Vagina (tissue), 2 donors: ENCODE measurements around the gene TMC1. TPM values are rescaled to one million over a fixed set of nuclear protein-coding genes. Genes with fewer than 3 reads are reported as not detected.

Source experiments
- DNase-seq, 2 donors: peaks; one replicate each; pipeline ENCODE4 v3.0.0-alpha.2; 2017; ENCODE audit errors: extremely low spot score in 2 of 2
- H3K27ac ChIP-seq: fragments of 200-600 bp; sonication (generic); one replicate; pipeline ENCODE4 v1.5.1; 2019
- H3K27me3 ChIP-seq: fragments of 200-600 bp; sonication (generic); one replicate; pipeline ENCODE4 v1.5.1; 2019
- H3K36me3 ChIP-seq, 2 donors: fragments of 200-600 bp; sonication (generic); one replicate each; pipeline ENCODE4 v1.5.1; 2017 to 2019
- H3K4me1 ChIP-seq: fragments of 200-600 bp; sonication (generic); one replicate; pipeline ENCODE4 v1.5.1; 2019
- H3K4me3 ChIP-seq, 2 donors: fragments of 200-600 bp; sonication (generic); 1 replicate in 1 of 2; 2 replicates in 1 of 2; pipeline ENCODE4 v1.5.1; 2016 to 2019
- H3K9me3 ChIP-seq: fragments of 200-600 bp; sonication (generic); one replicate; pipeline ENCODE4 v1.5.1; 2019
- POLR2A ChIP-seq, 2 donors: fragments of 450-650 bp; IDR thresholded peaks; one replicate each; pipeline ENCODE4 v1.6.1; 2017; ENCODE audit warnings: antibody characterized with exemption in 2 of 2, mild to moderate bottlenecking in 2 of 2, moderate library complexity in 2 of 2
- POLR2AphosphoS5 ChIP-seq, 2 donors: sonication (generic); formaldehyde crosslinking; IDR thresholded peaks; one replicate each; pipeline ENCODE4 v1.9.0; 2017; ENCODE audit warnings: antibody characterized with exemption in 2 of 2, mild to moderate bottlenecking in 2 of 2, low read depth in 1 of 2; ENCODE audit not compliant: insufficient read depth in 1 of 2
- intact Hi-C: fragments of 100-400 bp; cut with DNase I; formaldehyde crosslinking; loops from one replicate; pipeline ENCODE4 v1.15.1; 2023
- total RNA-seq: library from RNA; depleted of rRNA; stranded (reverse); fragments of >200 nt; gene quantifications from one replicate; pipeline ENCODE4 v1.2.3, GENCODE V29; 2016
- TF ChIP-seq, protein P1 (sequence below), 3 experiments: fragments of 450-650 bp in 2 of 3; fragments of 200-600 bp in 1 of 3; sonication (generic) in 1 of 3; IDR thresholded peaks; one replicate each; pipeline ENCODE4 v1.5.1; 2017 to 2019; ENCODE audit warnings: antibody characterized with exemption in 3 of 3, mild to moderate bottlenecking in 2 of 3, moderate library complexity in 2 of 3

The TMC1 gene
- total RNA-seq, 1 donor from 2014 or later = not detected

- Histone ChIP-seq H3K4me1 (peaks cover 17% of the 10 kb centered on the region), H3K27me3 (no peaks in the 10 kb centered on the region), H3K4me3 (no peak overlapping the region), H3K27ac (peak overlapping the region; percentile 25), H3K36me3 (no peaks in the 10 kb centered on the region), H3K9me3 (no peaks in the 10 kb centered on the region)
- DNase-seq = peak in 1 of 2 donors; percentile 94
- TF ChIP-seq POLR2AphosphoS5 (IDR thresholded peaks at IDR 0.05; ENCODE audit: insufficient read depth in 1 of 2, low read depth in 1 of 2) = no peak
- TF ChIP-seq, protein P1, sequence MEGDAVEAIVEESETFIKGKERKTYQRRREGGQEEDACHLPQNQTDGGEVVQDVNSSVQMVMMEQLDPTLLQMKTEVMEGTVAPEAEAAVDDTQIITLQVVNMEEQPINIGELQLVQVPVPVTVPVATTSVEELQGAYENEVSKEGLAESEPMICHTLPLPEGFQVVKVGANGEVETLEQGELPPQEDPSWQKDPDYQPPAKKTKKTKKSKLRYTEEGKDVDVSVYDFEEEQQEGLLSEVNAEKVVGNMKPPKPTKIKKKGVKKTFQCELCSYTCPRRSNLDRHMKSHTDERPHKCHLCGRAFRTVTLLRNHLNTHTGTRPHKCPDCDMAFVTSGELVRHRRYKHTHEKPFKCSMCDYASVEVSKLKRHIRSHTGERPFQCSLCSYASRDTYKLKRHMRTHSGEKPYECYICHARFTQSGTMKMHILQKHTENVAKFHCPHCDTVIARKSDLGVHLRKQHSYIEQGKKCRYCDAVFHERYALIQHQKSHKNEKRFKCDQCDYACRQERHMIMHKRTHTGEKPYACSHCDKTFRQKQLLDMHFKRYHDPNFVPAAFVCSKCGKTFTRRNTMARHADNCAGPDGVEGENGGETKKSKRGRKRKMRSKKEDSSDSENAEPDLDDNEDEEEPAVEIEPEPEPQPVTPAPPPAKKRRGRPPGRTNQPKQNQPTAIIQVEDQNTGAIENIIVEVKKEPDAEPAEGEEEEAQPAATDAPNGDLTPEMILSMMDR (IDR thresholded peaks at IDR 0.05) = no peak
- no peak for TF ChIP-seq POLR2A (IDR thresholded peaks at IDR 0.05)
- intact Hi-C loops = no loop called here
These were observed 36.1 kb downstream of the TMC1 start for GRCh38 chr9:72557549-72557948.

DNA sequence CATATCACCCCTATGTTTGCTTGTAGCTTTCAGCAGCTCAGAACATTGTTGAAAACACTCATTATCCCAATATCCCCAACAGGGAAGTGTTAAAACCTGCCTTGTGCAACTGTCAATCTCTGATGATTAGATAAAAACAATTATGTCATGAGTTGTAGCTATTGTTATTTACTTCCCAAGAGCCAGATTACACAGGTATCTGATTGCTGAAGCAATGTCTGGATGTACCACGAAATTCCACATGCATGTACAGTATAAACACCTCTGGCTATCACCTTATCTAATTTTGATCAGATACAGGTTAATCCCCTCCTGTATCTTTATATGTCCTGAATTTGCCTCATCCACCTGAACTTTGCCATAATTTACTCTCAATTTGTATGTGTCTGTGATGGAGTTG, 38.7 kb downstream of the TMC1 start:
- Histone ChIP-seq H3K27me3 (no peaks in the 10 kb centered on the region), H3K36me3 (no peaks in the 10 kb centered on the region), H3K4me1 (peaks cover 21% of the 10 kb centered on the region), H3K4me3 (no peak overlapping the region), H3K27ac (no peak overlapping the region), H3K9me3 (no peaks in the 10 kb centered on the region)
- DNase-seq = no peak
- intact Hi-C loops = no loop called here
- TF ChIP-seq, protein P1 (IDR thresholded peaks at IDR 0.05) = no peak
- no peak for TF ChIP-seq POLR2A (IDR thresholded peaks at IDR 0.05)
- no peak for TF ChIP-seq POLR2AphosphoS5 (IDR thresholded peaks at IDR 0.05; ENCODE audit: insufficient read depth in 1 of 2, low read depth in 1 of 2)

DNA sequence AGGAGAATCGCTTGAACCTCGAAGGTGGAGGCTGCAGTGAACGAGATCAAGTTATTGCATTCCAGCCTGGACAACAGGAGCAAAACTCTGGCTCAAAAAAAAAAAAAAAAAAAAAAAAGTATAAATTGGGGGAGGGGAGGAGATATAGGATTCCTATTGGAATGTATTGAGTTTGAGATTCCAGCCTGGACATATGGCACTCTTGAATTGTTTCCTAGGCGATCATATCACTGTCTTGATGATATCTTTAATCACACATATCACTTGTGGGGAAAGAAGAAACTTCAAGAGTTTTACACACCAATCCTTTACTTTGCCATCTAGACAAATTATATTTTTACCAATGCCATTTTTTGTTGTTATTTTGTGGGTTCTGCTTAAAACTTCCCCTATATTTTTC, 42.4 kb downstream of the TMC1 start:
- H3K36me3 ChIP-seq = no peaks in the 10 kb centered on the region
- no peaks in the 10 kb centered on the region for H3K9me3 ChIP-seq
- no peak overlapping the region for H3K27ac ChIP-seq
- TF ChIP-seq, protein P1 (IDR thresholded peaks at IDR 0.05) = no peak
- TF ChIP-seq POLR2A (IDR thresholded peaks at IDR 0.05) (no peak), POLR2AphosphoS5 (IDR thresholded peaks at IDR 0.05; ENCODE audit: insufficient read depth in 1 of 2, low read depth in 1 of 2) (no peak)
- no peak overlapping the region for H3K4me3 ChIP-seq
- peaks cover 8% of the 10 kb centered on the region for H3K4me1 ChIP-seq
- no peak for DNase-seq
- H3K27me3 ChIP-seq = no peaks in the 10 kb centered on the region
- intact Hi-C loops = no loop called here

GRCh38 chr9:72564479-72565281, 43.3 kb downstream of the TMC1 start:
- Histone ChIP-seq H3K27ac (peak overlapping the region; percentile 37), H3K4me3 (no peak overlapping the region), H3K27me3 (no peaks in the 10 kb centered on the region), H3K36me3 (no peaks in the 10 kb centered on the region), H3K9me3 (no peaks in the 10 kb centered on the region), H3K4me1 (peaks cover 8% of the 10 kb centered on the region)
- TF ChIP-seq, protein P1 (IDR thresholded peaks at IDR 0.05) = no peak
- peak in 1 of 2 donors; percentile 17 for TF ChIP-seq POLR2AphosphoS5 (IDR thresholded peaks at IDR 0.05; ENCODE audit: insufficient read depth in 1 of 2, low read depth in 1 of 2)
- no peak for DNase-seq
- intact Hi-C loops = no loop called here

- Histone ChIP-seq H3K4me1 (peaks cover 8% of the 10 kb centered on the region), H3K36me3 (no peaks in the 10 kb centered on the region), H3K27ac (no peak overlapping the region), H3K27me3 (no peaks in the 10 kb centered on the region), H3K4me3 (no peak overlapping the region), H3K9me3 (no peaks in the 10 kb centered on the region)
- DNase-seq = peak in 1 of 2 donors; percentile 52
- TF ChIP-seq POLR2AphosphoS5 (IDR thresholded peaks at IDR 0.05; ENCODE audit: insufficient read depth in 1 of 2, low read depth in 1 of 2) = no peak
- TF ChIP-seq, protein P1 (IDR thresholded peaks at IDR 0.05) = no peak
- no peak for TF ChIP-seq POLR2A (IDR thresholded peaks at IDR 0.05)
- intact Hi-C loops = no loop called here
These were observed 44.1 kb downstream of the TMC1 start for GRCh38 chr9:72565535-72565934.
